HG02840 (cell line): ENCODE data around the gene ADGRB2.

Experiments
- ATAC-seq: cut with Tn5 transposase; IDR thresholded peaks from one replicate; pipeline ENCODE4 v1.9.1; 2021; ENCODE audit warnings: mild to moderate bottlenecking, moderate library complexity, moderate number of reproducible peaks; ENCODE audit not compliant: unreplicated experiment, low FRiP score

Gene ADGRB2

DNA sequence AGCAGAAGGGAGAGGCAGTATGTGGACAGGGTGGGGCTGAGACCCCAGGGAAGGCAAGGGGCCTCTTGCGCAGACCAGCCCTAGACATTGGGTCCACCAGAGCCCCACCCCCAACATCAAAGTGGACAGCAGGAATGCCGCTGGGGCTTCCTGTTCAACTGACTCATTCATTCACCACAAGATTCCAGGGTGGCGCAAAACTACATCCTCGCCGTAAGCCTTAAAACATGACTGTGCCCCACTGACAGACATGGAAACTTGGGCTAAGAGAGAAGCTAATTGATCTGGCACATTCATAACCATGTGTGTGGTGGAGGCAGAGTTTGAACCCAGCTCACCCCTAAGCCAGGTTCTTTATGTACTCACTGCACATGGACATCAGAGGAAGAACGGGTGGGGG lies 74.3 kb downstream of the ADGRB2 start:
- no peak for ATAC-seq

DNA sequence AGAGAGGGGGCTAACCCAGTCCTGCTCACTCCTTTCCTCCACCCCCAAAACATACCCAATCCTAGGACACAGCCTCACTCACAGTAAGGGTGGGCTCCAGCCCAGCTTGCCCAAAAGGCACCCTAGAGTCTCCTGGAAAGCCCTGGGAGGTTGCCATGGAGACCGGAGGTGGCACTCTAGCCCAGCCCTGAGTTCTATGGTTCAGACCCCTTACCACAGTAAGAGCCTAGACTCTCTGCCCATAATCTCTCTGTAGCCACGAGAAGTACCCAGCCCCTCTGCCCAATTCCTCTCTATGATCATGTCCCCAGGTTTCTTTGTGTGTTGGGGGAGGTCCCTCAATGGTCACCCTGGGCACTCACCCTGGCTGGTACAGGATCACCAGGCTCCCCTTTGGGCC lies 74.8 kb downstream of the ADGRB2 start:
- no peak for ATAC-seq

DNA sequence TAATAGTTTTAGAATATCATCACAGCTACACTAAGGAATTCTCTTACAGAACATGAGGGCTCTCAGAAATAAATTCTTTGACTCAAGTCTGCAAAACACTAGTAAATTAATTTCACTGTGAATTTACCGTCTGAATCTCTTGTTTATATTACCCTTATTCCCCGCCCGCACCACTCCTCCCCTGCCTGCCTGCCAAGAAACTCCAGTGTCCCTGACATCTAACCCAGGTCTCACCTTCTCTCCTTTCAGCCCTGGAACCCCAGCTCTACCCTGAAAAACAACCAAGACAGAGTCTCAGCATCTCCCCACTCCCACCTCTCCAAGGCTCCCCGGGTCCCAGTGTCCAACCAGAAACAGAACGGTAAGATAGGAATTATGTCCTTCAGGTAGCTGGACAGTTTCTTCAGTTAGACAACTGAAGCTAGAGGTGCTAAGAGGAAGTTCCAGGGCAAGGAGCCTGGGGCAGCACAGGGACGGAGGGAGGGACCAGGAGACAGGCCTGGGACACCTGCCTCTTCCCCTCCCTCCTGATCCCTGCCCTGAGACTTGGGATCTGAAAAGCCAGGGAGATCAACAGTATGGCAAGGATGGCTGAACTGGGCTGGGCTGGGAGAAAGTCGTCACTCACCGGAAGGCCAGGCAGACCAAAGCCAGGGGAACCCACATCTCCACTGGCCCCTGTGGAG lies 75.8 kb downstream of the ADGRB2 start:
- ATAC-seq, result no peak

DNA sequence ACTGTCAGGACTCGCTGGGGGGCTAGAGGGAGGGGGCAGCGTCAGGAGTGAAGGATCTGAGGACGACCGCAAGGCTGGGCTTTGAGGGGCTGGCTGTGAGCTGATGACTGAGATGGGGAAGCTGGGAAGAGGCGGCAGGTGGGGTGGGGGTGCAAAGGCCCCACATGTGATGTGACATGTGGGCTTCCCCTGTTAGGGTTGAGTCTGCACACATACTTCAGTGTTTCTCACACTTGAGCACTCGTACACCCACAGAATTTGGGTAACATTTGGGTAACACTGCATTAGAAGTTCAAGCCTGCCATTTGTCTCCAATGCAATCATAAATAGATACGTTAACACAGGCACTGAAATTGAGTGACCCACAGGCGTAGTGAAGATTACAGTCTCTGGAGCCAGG lies 76.5 kb downstream of the ADGRB2 start:
- no peak for ATAC-seq

DNA sequence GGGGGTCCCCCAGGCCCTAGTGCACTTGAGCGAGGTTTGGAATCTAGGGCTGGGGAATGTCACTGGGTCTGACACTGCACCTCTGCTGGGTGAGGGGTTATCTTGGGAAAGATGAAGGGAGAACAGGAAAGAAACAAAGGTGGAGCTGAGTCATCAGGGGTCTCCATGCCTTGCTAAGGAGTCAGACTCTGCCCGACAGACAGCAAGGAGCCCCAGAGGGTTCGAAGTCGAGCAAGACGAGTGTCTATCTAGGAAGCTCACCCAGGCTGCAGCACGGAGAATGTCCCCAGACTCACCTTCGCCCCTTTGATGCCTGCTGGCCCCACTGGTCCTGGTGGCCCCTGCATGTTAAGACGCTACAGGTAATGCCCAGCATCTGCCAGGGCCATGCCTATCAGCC lies 78.3 kb downstream of the ADGRB2 start:
- ATAC-seq, result no peak

DNA sequence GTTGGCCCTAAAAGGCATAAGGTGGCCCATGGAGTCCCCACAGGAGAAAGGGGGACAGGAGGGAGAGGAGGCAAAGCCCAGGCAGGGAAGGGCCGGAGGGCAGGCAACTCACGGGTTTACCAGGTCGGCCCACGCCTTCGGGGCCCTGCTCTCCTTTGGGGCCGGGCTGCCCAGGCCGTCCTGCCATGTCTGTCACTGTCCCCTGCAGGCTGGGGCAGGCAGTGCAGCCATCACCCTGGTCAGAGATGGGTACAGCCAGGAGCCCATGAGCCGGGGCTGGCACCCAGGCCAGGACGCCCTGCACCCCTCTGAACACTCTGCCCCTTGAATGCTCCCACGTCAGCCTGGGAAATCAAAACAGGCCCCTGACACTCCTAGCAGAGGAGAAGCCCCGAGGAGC lies 80.1 kb downstream of the ADGRB2 start:
- ATAC-seq, result no peak

DNA sequence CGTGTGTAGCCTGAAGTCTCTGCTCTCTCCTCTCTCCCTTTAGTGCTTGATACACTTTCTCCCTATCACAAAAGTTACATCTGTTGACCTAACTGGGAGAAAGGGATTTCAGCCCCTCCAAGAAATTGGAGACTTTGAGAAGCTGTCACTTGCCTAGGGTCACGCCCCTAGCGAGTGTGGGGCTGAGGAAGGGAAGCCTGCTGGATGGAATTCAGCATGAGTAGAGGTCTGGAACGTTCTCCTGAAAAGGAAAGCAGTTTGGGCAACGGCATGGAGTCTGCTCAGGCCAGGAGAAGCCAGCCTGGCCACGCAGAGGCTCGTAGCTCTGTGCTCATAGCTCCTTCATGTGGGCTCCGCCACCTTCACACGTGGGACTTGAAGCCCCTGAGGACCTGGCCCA lies 82.7 kb downstream of the ADGRB2 start:
- ATAC-seq, result no peak

DNA sequence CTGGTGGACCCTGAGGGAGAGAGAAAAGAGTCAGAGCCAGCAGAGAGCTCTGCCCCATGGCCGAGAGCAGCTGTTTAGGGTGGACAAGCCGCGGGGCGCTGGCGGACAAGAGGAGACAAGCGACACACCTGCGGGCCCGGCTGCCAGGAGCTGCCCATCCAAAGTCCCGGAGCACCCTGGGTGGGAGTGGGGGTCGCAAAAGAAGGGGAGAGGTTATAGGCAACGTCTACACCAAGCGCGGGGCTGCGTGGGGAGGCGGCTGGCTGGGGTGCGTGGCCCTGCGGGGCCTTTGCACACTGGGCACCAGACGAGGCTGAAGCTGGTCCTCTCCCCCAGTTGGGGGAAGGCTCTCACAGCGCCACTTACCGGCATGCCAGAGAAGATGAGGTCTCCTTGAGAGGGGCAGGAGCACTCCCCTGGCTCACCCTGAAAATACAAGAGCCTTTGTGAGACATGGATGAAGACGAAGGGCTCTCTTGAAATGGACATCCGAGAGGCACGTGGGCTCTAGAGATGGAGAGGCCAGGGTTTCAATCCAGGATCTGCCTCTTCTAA lies 84.4 kb downstream of the ADGRB2 start:
- no peak for ATAC-seq

DNA sequence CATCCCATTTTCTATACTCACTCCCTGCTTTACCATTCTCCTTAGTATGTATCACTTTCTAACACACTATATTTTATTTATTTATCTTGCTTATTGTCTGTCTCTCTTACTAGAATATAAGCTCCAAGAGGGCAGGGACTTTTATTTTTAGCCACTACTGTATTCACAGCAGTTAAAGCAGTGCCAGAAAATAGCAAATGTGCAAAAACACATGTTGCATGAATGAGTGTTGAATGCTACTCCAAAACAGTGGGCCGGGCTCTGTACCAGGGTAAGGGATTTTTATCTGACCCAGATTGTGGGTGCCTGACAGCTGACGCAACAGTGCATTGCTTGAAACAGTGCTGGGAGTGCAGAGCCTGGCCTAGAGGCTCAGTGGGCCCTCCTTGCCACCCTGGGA lies 85.0 kb downstream of the ADGRB2 start:
- no peak for ATAC-seq

DNA sequence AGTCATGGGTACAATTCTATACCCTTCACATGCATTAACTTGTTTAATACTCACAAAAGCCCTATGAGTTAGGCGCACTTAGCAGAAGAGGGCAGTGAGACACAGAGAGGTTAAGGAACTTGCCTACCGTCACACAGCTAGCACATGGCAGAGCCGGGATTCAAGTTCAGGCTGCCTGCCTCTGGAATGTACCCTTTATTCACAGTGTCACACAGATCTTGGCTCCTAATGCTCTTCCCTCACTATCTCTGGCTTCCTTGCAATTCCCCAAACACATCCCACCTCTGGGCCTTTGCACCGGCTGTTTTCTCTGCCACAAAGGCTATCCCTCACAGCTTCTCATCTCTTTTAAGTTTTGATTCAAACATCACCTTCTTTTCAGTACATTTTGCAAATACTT lies 85.5 kb downstream of the ADGRB2 start:
- ATAC-seq, result no peak

DNA sequence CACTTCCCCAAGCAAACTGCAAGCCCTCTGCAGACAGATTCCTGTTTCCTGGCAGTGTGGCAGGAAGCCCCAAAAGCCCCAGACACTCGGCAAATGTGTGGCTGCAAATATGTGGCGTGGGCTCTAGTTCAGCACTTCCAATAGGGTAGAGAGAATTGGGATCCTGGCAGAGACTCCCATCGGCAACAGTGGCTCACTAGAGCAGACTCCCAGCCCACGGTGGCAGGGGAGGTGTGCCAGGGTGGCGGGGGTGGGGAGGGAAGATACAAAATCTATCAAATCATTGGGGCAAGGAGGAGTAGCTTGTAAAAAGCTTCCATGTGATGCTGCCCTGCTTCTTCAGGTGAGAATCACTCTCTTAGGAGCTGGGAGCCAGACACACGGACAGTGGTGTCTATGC lies 86.2 kb downstream of the ADGRB2 start:
- no peak for ATAC-seq

DNA sequence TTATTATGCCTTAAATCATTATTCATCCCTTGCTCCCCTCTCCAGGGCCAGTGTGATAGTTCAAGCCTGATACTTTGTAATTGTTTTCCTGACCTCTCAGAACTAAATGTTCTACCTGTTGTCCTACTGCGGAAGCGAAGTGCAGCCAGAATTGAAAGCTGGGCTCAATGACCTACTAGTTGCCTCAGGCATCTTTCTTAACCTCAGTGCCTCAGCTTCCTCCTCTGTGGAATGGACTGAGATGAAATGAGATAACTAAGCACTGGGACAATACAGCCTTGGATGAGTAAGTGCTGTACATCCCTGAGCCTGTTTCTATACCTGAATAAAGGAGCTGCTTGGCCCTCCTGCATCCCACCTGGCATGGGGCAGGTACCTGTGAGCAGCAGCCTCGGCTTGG lies 86.7 kb downstream of the ADGRB2 start:
- ATAC-seq, result no peak
